DND-41 (cell line): Measurements from ENCODE around the gene SLC6A19.

Experiments used
- ATAC-seq: fragments of 200-7000 bp; cut with Tn5 transposase; 3 replicates; pipeline ENCODE4 v1.9.1; 2021; ENCODE audit warnings: low read depth; ENCODE audit not compliant: insufficient read depth
- DNase-seq: peaks from one replicate; pipeline ENCODE4 v3.0.0-alpha.2; 2020
- H2AFZ ChIP-seq: 2 replicates; pipeline ENCODE4 v1.6.0; 2012; ENCODE audit warnings: low read depth, low read length
- H3K27ac ChIP-seq: 2 replicates; pipeline ENCODE4 v1.5.1; 2012; ENCODE audit warnings: low read length, inconsistent platforms
- H3K27me3 ChIP-seq: fragments of 200-600 bp; sonication (generic); 2 replicates; pipeline ENCODE4 v1.6.0; 2012; ENCODE audit warnings: low read length, mild to moderate bottlenecking, inconsistent platforms; ENCODE audit not compliant: insufficient read depth, poor library complexity
- H3K36me3 ChIP-seq: 2 replicates; pipeline ENCODE4 v1.5.1; 2012; ENCODE audit warnings: low read length, inconsistent platforms; ENCODE audit not compliant: insufficient read depth
- H3K4me1 ChIP-seq: 2 replicates; pipeline ENCODE4 v1.5.1; 2012; ENCODE audit warnings: mild to moderate bottlenecking, low read length; ENCODE audit not compliant: insufficient read depth
- H3K4me2 ChIP-seq: 2 replicates; pipeline ENCODE4 v1.6.0; 2012; ENCODE audit warnings: mild to moderate bottlenecking, moderate library complexity, low read length, inconsistent platforms; ENCODE audit not compliant: insufficient read depth
- H3K4me3 ChIP-seq, 2 experiments: fragments of 200-600 bp in 1 of 2; shearing (Covaris generic) in 1 of 2; 2 replicates each; pipeline ENCODE4 v1.5.1; 2012 to 2016; ENCODE audit warnings: inconsistent platforms in 2 of 2, low read length in 2 of 2, mild to moderate bottlenecking in 2 of 2, low read depth in 1 of 2, moderate library complexity in 1 of 2
- H3K79me2 ChIP-seq: 2 replicates; pipeline ENCODE4 v1.6.0; 2012; ENCODE audit warnings: low read length, inconsistent platforms; ENCODE audit not compliant: insufficient read depth
- H3K9ac ChIP-seq: 2 replicates; pipeline ENCODE4 v1.6.0; 2012; ENCODE audit warnings: low read depth, mild to moderate bottlenecking, inconsistent platforms, low read length, moderate library complexity
- H3K9me3 ChIP-seq: 2 replicates; pipeline ENCODE4 v1.5.1; 2012; ENCODE audit warnings: low read length, moderate library complexity, mild to moderate bottlenecking, inconsistent platforms; ENCODE audit not compliant: insufficient read depth, severe bottlenecking
- H4K20me1 ChIP-seq: 2 replicates; pipeline ENCODE4 v1.6.0; 2012; ENCODE audit warnings: low read length; ENCODE audit not compliant: insufficient read depth
- CTCF ChIP-seq: IDR thresholded peaks from 2 replicates; pipeline ENCODE4 v1.5.1; 2012; ENCODE audit warnings: borderline replicate concordance, low read length, moderate library complexity, mild to moderate bottlenecking; ENCODE audit not compliant: poor library complexity, severe bottlenecking; ENCODE audit errors: extremely low read depth
- EZH2 ChIP-seq: IDR thresholded peaks from 3 replicates; pipeline ENCODE4 v1.6.1; 2012; ENCODE audit warnings: borderline replicate concordance, low read depth, mild to moderate bottlenecking, moderate library complexity, low read length, inconsistent platforms; ENCODE audit not compliant: severe bottlenecking

SLC6A19 gene

GRCh38 chr5:1209896-1210776 lies 8.7 kb downstream of the SLC6A19 start:
- Histone ChIP-seq H3K27ac (no peak overlapping the region), H3K9ac (no peak overlapping the region), H3K79me2 (no peaks in the 10 kb centered on the region), H2AFZ (no peak overlapping the region), H3K4me3 (no peak overlapping the region), H3K4me2 (no peak overlapping the region), H3K36me3 (no peaks in the 10 kb centered on the region), H3K9me3 (no peaks in the 10 kb centered on the region), H4K20me1 (no peaks in the 10 kb centered on the region), H3K27me3 (no peaks in the 10 kb centered on the region), H3K4me1 (no peaks in the 10 kb centered on the region)
- TF ChIP-seq EZH2, result no peak
- no peak for TF ChIP-seq CTCF
- no peak for DNase-seq
- no peak for ATAC-seq

- H2AFZ ChIP-seq, result no peak overlapping the region
- no peak overlapping the region for H3K4me3 ChIP-seq
- H3K9ac ChIP-seq, result no peak overlapping the region
- H3K79me2 ChIP-seq, result no peaks in the 10 kb centered on the region
- peaks cover 2% of the 10 kb centered on the region for H3K9me3 ChIP-seq
- ATAC-seq (no peak), DNase-seq (no peak)
- no peaks in the 10 kb centered on the region for H3K27me3 ChIP-seq
- H3K4me1 ChIP-seq, result no peaks in the 10 kb centered on the region
- H3K4me2 ChIP-seq, result no peak overlapping the region
- no peak overlapping the region for H3K27ac ChIP-seq
- H3K36me3 ChIP-seq, result no peaks in the 10 kb centered on the region
- TF ChIP-seq CTCF, result no peak
- TF ChIP-seq EZH2, result no peak
- no peaks in the 10 kb centered on the region for H4K20me1 ChIP-seq
Observed at GRCh38 chr5:1210832-1211251, 9.4 kb downstream of the SLC6A19 start.

GRCh38 chr5:1211701-1212100 lies 10.3 kb downstream of the SLC6A19 start:
- no peak overlapping the region for H3K9ac ChIP-seq
- TF ChIP-seq CTCF (no peak), EZH2 (no peak)
- H3K27me3 ChIP-seq, result no peaks in the 10 kb centered on the region
- no peaks in the 10 kb centered on the region for H3K79me2 ChIP-seq
- H2AFZ ChIP-seq, result no peak overlapping the region
- no peak overlapping the region for H3K27ac ChIP-seq
- H3K36me3 ChIP-seq, result no peaks in the 10 kb centered on the region
- H3K4me3 ChIP-seq, result no peak overlapping the region
- no peak overlapping the region for H3K4me2 ChIP-seq
- peaks cover 2% of the 10 kb centered on the region for H3K9me3 ChIP-seq
- no peaks in the 10 kb centered on the region for H3K4me1 ChIP-seq
- DNase-seq, result no peak
- no peak for ATAC-seq
- H4K20me1 ChIP-seq, result no peaks in the 10 kb centered on the region
